HG02571 (cell line): Measurements from ENCODE around the gene ST3GAL3.
"Not testable (repeated sequence)": the region's sequence is repeated elsewhere in the genome, so short reads cannot be mapped to it uniquely, and the experiment has no call there.

Source experiments
- ATAC-seq: cut with Tn5 transposase; IDR thresholded peaks from one replicate; pipeline ENCODE4 v1.9.1; 2021; ENCODE audit warnings: mild to moderate bottlenecking, moderate library complexity; ENCODE audit not compliant: unreplicated experiment

ST3GAL3 gene

GRCh38 chr1:43817304-43817939 is 110.1 kb downstream of the ST3GAL3 start:
- ATAC-seq = no peak

- ATAC-seq = no peak
Observed at GRCh38 chr1:43818691-43819090, 111.4 kb downstream of the ST3GAL3 start.

GRCh38 chr1:43819357-43819756 is 112.0 kb downstream of the ST3GAL3 start:
- no peak for ATAC-seq

- ATAC-seq = no peak
Observed at GRCh38 chr1:43821471-43821870, 114.1 kb downstream of the ST3GAL3 start.

- ATAC-seq = no peak
Observed at GRCh38 chr1:43822040-43822690, 114.8 kb downstream of the ST3GAL3 start.

- ATAC-seq = no peak
Observed at GRCh38 chr1:43824795-43825194, 117.5 kb downstream of the ST3GAL3 start.

- ATAC-seq = no peak
Observed at GRCh38 chr1:43828574-43828973, 121.2 kb downstream of the ST3GAL3 start.

GRCh38 chr1:43830802-43831201 is 123.5 kb downstream of the ST3GAL3 start:
- ATAC-seq = no peak

GRCh38 chr1:43831851-43832250 is 124.5 kb downstream of the ST3GAL3 start:
- ATAC-seq = no peak

- ATAC-seq = no peak
Observed at GRCh38 chr1:43832255-43832654, 124.9 kb downstream of the ST3GAL3 start.

GRCh38 chr1:43832998-43833397 is 125.7 kb downstream of the ST3GAL3 start:
- ATAC-seq = no peak

- ATAC-seq = not testable (repeated sequence)
Observed at GRCh38 chr1:43833902-43834279, 126.6 kb downstream of the ST3GAL3 start.

GRCh38 chr1:43834280-43835081 is 127.1 kb downstream of the ST3GAL3 start:
- ATAC-seq = no peak

- ATAC-seq = no peak
Observed at GRCh38 chr1:43835082-43836021, 128.0 kb downstream of the ST3GAL3 start.

- ATAC-seq = peak; percentile 59
Observed at GRCh38 chr1:43836267-43836951, 129.1 kb downstream of the ST3GAL3 start.

GRCh38 chr1:43839056-43839455 is 131.7 kb downstream of the ST3GAL3 start:
- ATAC-seq = no peak

- ATAC-seq = no peak
Observed at GRCh38 chr1:43841321-43842174, 134.2 kb downstream of the ST3GAL3 start.

GRCh38 chr1:43842175-43842498 is 134.8 kb downstream of the ST3GAL3 start:
- ATAC-seq = no peak

- no peak for ATAC-seq
Observed at GRCh38 chr1:43843684-43844083, 136.3 kb downstream of the ST3GAL3 start.
